Activated T-helper 1 cell treated with anti-CD3 and anti-CD28 coated beads, Interleukin-12 subunit alpha, Interleukin-12 subunit beta, Interleukin-2, Interleukin-4 antibody, amounts not matched to agents 30 ng/mL and 10 ng/mL and 1 ng/mL, durations not matched to agents 14 hours and 24 hours and 36 hours (primary cell): ENCODE data around the gene PTPRF. TPM values are rescaled to one million over a fixed set of nuclear protein-coding genes. Genes with fewer than 3 reads are reported as not detected.

ENCODE experiments used
- DNase-seq: peaks from one replicate; pipeline ENCODE4 v3.0.0; 2021; ENCODE audit warnings: low spot score
- H3K27ac Mint-ChIP-seq: one replicate; pipeline ENCODE4 v1.8.0; 2021; ENCODE audit warnings: mild to moderate bottlenecking, mixed read lengths
- H3K27me3 Mint-ChIP-seq: one replicate; pipeline ENCODE4 v1.8.0; 2022; ENCODE audit warnings: mild to moderate bottlenecking, moderate library complexity, mixed read lengths; ENCODE audit not compliant: insufficient read depth
- H3K36me3 Mint-ChIP-seq: one replicate; pipeline ENCODE4 v1.8.0; 2021; ENCODE audit warnings: low read depth, mixed read lengths
- H3K4me1 Mint-ChIP-seq: one replicate; pipeline ENCODE4 v1.8.0; 2021; ENCODE audit warnings: low read depth, mixed read lengths
- H3K4me3 Mint-ChIP-seq: one replicate; pipeline ENCODE4 v1.8.0; 2021; ENCODE audit warnings: mild to moderate bottlenecking, moderate library complexity, mixed read lengths
- H3K9me3 Mint-ChIP-seq: one replicate; pipeline ENCODE4 v1.8.0; 2021; ENCODE audit warnings: mixed read lengths
- intact Hi-C: fragments of 100-400 bp; cut with micrococcal nuclease; formaldehyde crosslinking; loops from one replicate; pipeline ENCODE4 v1.15.1; 2024
- total RNA-seq: library from RNA; stranded (reverse); gene quantifications from 2 replicates; pipeline ENCODE4 v1.2.3, GENCODE V29; 2022

The PTPRF gene
- total RNA-seq, 1 donor from 2014 or later, result 0.93 TPM

- Mint-ChIP-seq H3K4me1 (peaks cover 27% of the 10 kb centered on the region), H3K27ac (no peak overlapping the region), H3K9me3 (no peaks in the 10 kb centered on the region), H3K27me3 (no peaks in the 10 kb centered on the region), H3K36me3 (peaks cover 30% of the 10 kb centered on the region), H3K4me3 (no peak overlapping the region)
- intact Hi-C loops, result loop anchor here (5.0 to 10.0 kb wide), 3 partner anchors 201 to 971 kb away; partner anchors contain the start of genes HYI, SLC2A1 and YBX1
- DNase-seq, result no peak
Measured at GRCh38 chr1:43653339-43653738, 122.7 kb downstream of the PTPRF start.

- peaks cover 31% of the 10 kb centered on the region for H3K36me3 Mint-ChIP-seq
Measured at GRCh38 chr1:43653893-43654292, 123.2 kb downstream of the PTPRF start.

GRCh38 chr1:43655953-43656352 lies 125.3 kb downstream of the PTPRF start:
- Mint-ChIP-seq H3K27me3 (no peaks in the 10 kb centered on the region), H3K27ac (no peak overlapping the region), H3K9me3 (no peaks in the 10 kb centered on the region), H3K4me3 (no peak overlapping the region), H3K4me1 (peaks cover 22% of the 10 kb centered on the region), H3K36me3 (peaks cover 43% of the 10 kb centered on the region)
- intact Hi-C loops, result loop anchor here (10.0 kb wide), 1 partner anchor 701 kb away; the partner anchor contains the start of gene SLC2A1
- DNase-seq, result no peak

More at GRCh38 chr1:43653893-43654292, 123.2 kb downstream of the PTPRF start:
- Mint-ChIP-seq H3K27ac (no peak overlapping the region), H3K9me3 (no peaks in the 10 kb centered on the region), H3K27me3 (no peaks in the 10 kb centered on the region), H3K4me1 (peaks cover 27% of the 10 kb centered on the region), H3K4me3 (no peak overlapping the region)
- no peak for DNase-seq
- intact Hi-C loops, result loop anchor here (5.0 to 10.0 kb wide), 3 partner anchors 202 to 972 kb away; partner anchors contain the start of genes HYI, SLC2A1 and YBX1

GRCh38 chr1:43659212-43660166 lies 128.8 kb downstream of the PTPRF start:
- Mint-ChIP-seq H3K4me1 (peaks cover 8% of the 10 kb centered on the region), H3K27ac (no peak overlapping the region), H3K4me3 (no peak overlapping the region), H3K27me3 (no peaks in the 10 kb centered on the region), H3K36me3 (peaks cover 54% of the 10 kb centered on the region), H3K9me3 (no peaks in the 10 kb centered on the region)
- intact Hi-C loops, result loop anchor here (10.0 kb wide), 1 partner anchor 705 kb away; the partner anchor contains the start of gene SLC2A1
- no peak for DNase-seq

- Mint-ChIP-seq H3K4me3 (no peak overlapping the region), H3K9me3 (no peaks in the 10 kb centered on the region), H3K4me1 (peaks cover 8% of the 10 kb centered on the region), H3K36me3 (peaks cover 55% of the 10 kb centered on the region), H3K27ac (no peak overlapping the region), H3K27me3 (no peaks in the 10 kb centered on the region)
- intact Hi-C loops, result no loop called here
- no peak for DNase-seq
Measured at GRCh38 chr1:43660355-43660754, 129.7 kb downstream of the PTPRF start.

GRCh38 chr1:43664369-43664768 lies 133.7 kb downstream of the PTPRF start:
- H3K27me3 Mint-ChIP-seq, result no peaks in the 10 kb centered on the region
- intact Hi-C loops, result no loop called here

GRCh38 chr1:43666608-43667007 lies 135.9 kb downstream of the PTPRF start:
- H3K36me3 Mint-ChIP-seq, result peaks cover 71% of the 10 kb centered on the region
- no peak overlapping the region for H3K27ac Mint-ChIP-seq

More at GRCh38 chr1:43664369-43664768, 133.7 kb downstream of the PTPRF start:
- H3K4me3 Mint-ChIP-seq, result no peak overlapping the region
- peak overlapping the region; percentile 66 for H3K27ac Mint-ChIP-seq
- H3K4me1 Mint-ChIP-seq, result peaks cover 8% of the 10 kb centered on the region
- no peaks in the 10 kb centered on the region for H3K9me3 Mint-ChIP-seq
- peaks cover 71% of the 10 kb centered on the region for H3K36me3 Mint-ChIP-seq
- no peak for DNase-seq

GRCh38 chr1:43668956-43669355 lies 138.3 kb downstream of the PTPRF start:
- H3K9me3 Mint-ChIP-seq, result no peaks in the 10 kb centered on the region
- peaks cover 69% of the 10 kb centered on the region for H3K36me3 Mint-ChIP-seq
- no peak overlapping the region for H3K4me3 Mint-ChIP-seq
- H3K4me1 Mint-ChIP-seq, result peaks cover 5% of the 10 kb centered on the region
- no peaks in the 10 kb centered on the region for H3K27me3 Mint-ChIP-seq
- intact Hi-C loops, result no loop called here
- DNase-seq, result no peak
- no peak overlapping the region for H3K27ac Mint-ChIP-seq

More at GRCh38 chr1:43666608-43667007, 135.9 kb downstream of the PTPRF start:
- Mint-ChIP-seq H3K4me1 (peaks cover 8% of the 10 kb centered on the region), H3K4me3 (no peak overlapping the region), H3K9me3 (no peaks in the 10 kb centered on the region), H3K27me3 (no peaks in the 10 kb centered on the region)
- intact Hi-C loops, result no loop called here
- no peak for DNase-seq

GRCh38 chr1:43669878-43670277 lies 139.2 kb downstream of the PTPRF start:
- Mint-ChIP-seq H3K4me3 (no peak overlapping the region), H3K27ac (no peak overlapping the region), H3K9me3 (no peaks in the 10 kb centered on the region), H3K4me1 (no peaks in the 10 kb centered on the region), H3K36me3 (peaks cover 62% of the 10 kb centered on the region), H3K27me3 (no peaks in the 10 kb centered on the region)
- no peak for DNase-seq
- intact Hi-C loops, result no loop called here

- no peaks in the 10 kb centered on the region for H3K27me3 Mint-ChIP-seq
- H3K9me3 Mint-ChIP-seq, result no peaks in the 10 kb centered on the region
- H3K27ac Mint-ChIP-seq, result no peak overlapping the region
- peaks cover 60% of the 10 kb centered on the region for H3K36me3 Mint-ChIP-seq
- no peaks in the 10 kb centered on the region for H3K4me1 Mint-ChIP-seq
- DNase-seq, result no peak
- intact Hi-C loops, result no loop called here
- H3K4me3 Mint-ChIP-seq, result no peak overlapping the region
Measured at GRCh38 chr1:43671193-43671592, 140.5 kb downstream of the PTPRF start.

- intact Hi-C loops, result no loop called here
- H3K4me3 Mint-ChIP-seq, result no peak overlapping the region
- no peak overlapping the region for H3K27ac Mint-ChIP-seq
- no peak for DNase-seq
- H3K27me3 Mint-ChIP-seq, result no peaks in the 10 kb centered on the region
- no peaks in the 10 kb centered on the region for H3K4me1 Mint-ChIP-seq
- H3K36me3 Mint-ChIP-seq, result peaks cover 55% of the 10 kb centered on the region
- H3K9me3 Mint-ChIP-seq, result no peaks in the 10 kb centered on the region
Measured at GRCh38 chr1:43671626-43672330, 141.1 kb downstream of the PTPRF start.

- peaks cover 56% of the 10 kb centered on the region for H3K36me3 Mint-ChIP-seq
- H3K27ac Mint-ChIP-seq, result no peak overlapping the region
- no peaks in the 10 kb centered on the region for H3K27me3 Mint-ChIP-seq
- no peak for DNase-seq
- intact Hi-C loops, result no loop called here
- no peak overlapping the region for H3K4me3 Mint-ChIP-seq
- H3K4me1 Mint-ChIP-seq, result no peaks in the 10 kb centered on the region
- H3K9me3 Mint-ChIP-seq, result no peaks in the 10 kb centered on the region
Measured at GRCh38 chr1:43673261-43673660, 142.6 kb downstream of the PTPRF start.
